GM23338 (cell line): ENCODE data around the gene NAXE.

ENCODE experiments used
- CREB1 ChIP-seq: fragments of 250-450 bp; sonication (Bioruptor Pico); IDR thresholded peaks from 2 replicates; pipeline ENCODE4 v1.5.0; 2020; ENCODE audit warnings: low read depth, mild to moderate bottlenecking, moderate library complexity
- CTCF ChIP-seq, 2 experiments: fragments of 200-600 bp in 1 of 2; sonication (generic) in 1 of 2; conservative IDR thresholded peaks; 2 replicates each; pipeline versions ENCODE4 v1.5.1 to v1.6.1; 2016 to 2017; ENCODE audit warnings: antibody characterized with exemption in 2 of 2, low read depth in 2 of 2, mild to moderate bottlenecking in 2 of 2, moderate library complexity in 1 of 2
- EZH2 ChIP-seq: fragments of 200-600 bp; sonication (generic); IDR thresholded peaks from one replicate; pipeline ENCODE4 v1.8.0; 2017; ENCODE audit warnings: antibody characterized with exemption, mild to moderate bottlenecking, low read depth; ENCODE audit not compliant: unreplicated experiment
- EZH2phosphoT487 ChIP-seq: fragments of 200-600 bp; sonication (generic); IDR thresholded peaks from one replicate; pipeline ENCODE4 v1.8.1; 2018; ENCODE audit warnings: antibody characterized with exemption; ENCODE audit not compliant: unreplicated experiment
- NANOG ChIP-seq: IDR thresholded peaks from 2 replicates; pipeline ENCODE4 v1.6.1; 2016; ENCODE audit warnings: antibody characterized with exemption, borderline replicate concordance
- POLR2AphosphoS5 ChIP-seq: IDR thresholded peaks from 2 replicates; pipeline ENCODE4 v1.6.1; 2016; ENCODE audit warnings: antibody characterized with exemption, low read depth
- STAT1 ChIP-seq: IDR thresholded peaks from one replicate; pipeline ENCODE4 v1.6.1; 2016; ENCODE audit warnings: antibody characterized with exemption; ENCODE audit not compliant: unreplicated experiment
- ZNF114 ChIP-seq: fragments of 250-450 bp; sonication (Bioruptor Pico); IDR thresholded peaks from 2 replicates; pipeline ENCODE4 v1.5.0; 2020; ENCODE audit warnings: mild to moderate bottlenecking, moderate library complexity
- TF ChIP-seq, protein P1 (sequence below): IDR thresholded peaks from one replicate; pipeline ENCODE4 v1.6.1; 2018; ENCODE audit warnings: antibody characterized with exemption; ENCODE audit not compliant: unreplicated experiment

DNA sequence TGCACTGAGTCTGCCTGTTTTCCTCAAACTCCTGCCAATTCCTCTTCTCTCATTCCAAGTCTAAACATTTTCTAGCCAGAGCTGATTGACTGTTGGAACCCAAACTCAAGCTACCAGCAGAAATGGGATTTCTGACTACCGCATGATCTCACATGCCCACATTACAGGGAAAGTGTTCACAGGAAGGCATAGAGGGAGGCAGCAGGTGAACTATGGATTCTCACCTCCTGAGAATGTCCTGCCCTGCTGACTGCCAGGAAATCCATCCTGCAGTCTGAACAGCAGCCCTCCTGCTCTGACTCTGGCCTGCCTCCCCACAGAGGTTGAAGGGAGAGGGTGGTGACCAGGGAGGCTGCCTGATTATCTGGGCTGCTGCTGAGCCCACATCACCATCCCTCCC lies 41.7 kb upstream of the NAXE start:
- no peak for TF ChIP-seq POLR2AphosphoS5
- TF ChIP-seq CTCF (conservative IDR thresholded peaks at IDR 0.05; ENCODE audit: low read depth in 2 of 2): no peak
- TF ChIP-seq EZH2: no peak
- TF ChIP-seq, protein P1, sequence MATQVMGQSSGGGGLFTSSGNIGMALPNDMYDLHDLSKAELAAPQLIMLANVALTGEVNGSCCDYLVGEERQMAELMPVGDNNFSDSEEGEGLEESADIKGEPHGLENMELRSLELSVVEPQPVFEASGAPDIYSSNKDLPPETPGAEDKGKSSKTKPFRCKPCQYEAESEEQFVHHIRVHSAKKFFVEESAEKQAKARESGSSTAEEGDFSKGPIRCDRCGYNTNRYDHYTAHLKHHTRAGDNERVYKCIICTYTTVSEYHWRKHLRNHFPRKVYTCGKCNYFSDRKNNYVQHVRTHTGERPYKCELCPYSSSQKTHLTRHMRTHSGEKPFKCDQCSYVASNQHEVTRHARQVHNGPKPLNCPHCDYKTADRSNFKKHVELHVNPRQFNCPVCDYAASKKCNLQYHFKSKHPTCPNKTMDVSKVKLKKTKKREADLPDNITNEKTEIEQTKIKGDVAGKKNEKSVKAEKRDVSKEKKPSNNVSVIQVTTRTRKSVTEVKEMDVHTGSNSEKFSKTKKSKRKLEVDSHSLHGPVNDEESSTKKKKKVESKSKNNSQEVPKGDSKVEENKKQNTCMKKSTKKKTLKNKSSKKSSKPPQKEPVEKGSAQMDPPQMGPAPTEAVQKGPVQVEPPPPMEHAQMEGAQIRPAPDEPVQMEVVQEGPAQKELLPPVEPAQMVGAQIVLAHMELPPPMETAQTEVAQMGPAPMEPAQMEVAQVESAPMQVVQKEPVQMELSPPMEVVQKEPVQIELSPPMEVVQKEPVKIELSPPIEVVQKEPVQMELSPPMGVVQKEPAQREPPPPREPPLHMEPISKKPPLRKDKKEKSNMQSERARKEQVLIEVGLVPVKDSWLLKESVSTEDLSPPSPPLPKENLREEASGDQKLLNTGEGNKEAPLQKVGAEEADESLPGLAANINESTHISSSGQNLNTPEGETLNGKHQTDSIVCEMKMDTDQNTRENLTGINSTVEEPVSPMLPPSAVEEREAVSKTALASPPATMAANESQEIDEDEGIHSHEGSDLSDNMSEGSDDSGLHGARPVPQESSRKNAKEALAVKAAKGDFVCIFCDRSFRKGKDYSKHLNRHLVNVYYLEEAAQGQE: no peak
- TF ChIP-seq EZH2phosphoT487: no peak
- TF ChIP-seq ZNF114: no peak
- no peak for TF ChIP-seq CREB1
- TF ChIP-seq STAT1: no peak
- TF ChIP-seq NANOG: no peak
